GM06990 (cell line): ENCODE data around the gene ADAD2.
"Not testable (repeated sequence)": the region's sequence is repeated elsewhere in the genome, so short reads cannot be mapped to it uniquely, and the experiment has no call there.

ENCODE experiments used
- DNase-seq: peaks from one replicate; pipeline ENCODE4 v3.0.0-alpha.2; 2011; ENCODE audit not compliant: insufficient read length; ENCODE audit errors: extremely low read depth
- H3K27me3 ChIP-seq: replicated peaks from 2 replicates; pipeline ENCODE4 v1.6.0; 2011; ENCODE audit warnings: low read length; ENCODE audit not compliant: control insufficient read depth, insufficient read depth
- H3K36me3 ChIP-seq: 2 replicates; pipeline ENCODE4 v1.5.1; 2011; ENCODE audit warnings: low read length; ENCODE audit not compliant: control insufficient read depth, insufficient read depth
- H3K4me3 ChIP-seq: replicated peaks from 2 replicates; pipeline ENCODE4 v1.5.1; 2011; ENCODE audit warnings: low read depth, mild to moderate bottlenecking, control low read depth, low read length
- TF ChIP-seq, protein P1 (sequence below): IDR thresholded peaks from 2 replicates; pipeline ENCODE4 v1.5.1; 2011; ENCODE audit warnings: low read length, control low read depth, mild to moderate bottlenecking, inconsistent platforms; ENCODE audit not compliant: insufficient read depth, poor library complexity, severe bottlenecking

Gene ADAD2

DNA sequence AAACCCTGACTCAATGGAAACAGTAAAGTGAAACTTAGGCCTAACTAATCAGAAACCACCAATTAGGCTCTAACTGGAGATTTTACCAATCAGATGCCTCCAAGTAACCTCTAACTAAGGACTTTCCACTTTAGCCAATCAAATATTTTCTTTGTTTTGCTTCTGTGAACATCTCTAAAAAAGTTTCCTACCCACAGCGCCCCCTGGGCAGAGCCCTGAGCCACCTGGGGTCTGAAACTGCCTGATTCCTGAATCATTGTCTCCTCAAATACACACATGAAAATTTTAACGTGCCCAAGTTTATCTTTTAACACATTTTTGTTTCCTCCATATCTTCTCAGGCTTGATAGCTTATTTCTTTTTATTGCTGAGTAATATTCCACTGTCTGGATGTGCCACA is 19.0 kb downstream of the ADAD2 start:
- Histone ChIP-seq H3K36me3 (no peaks in the 10 kb centered on the region), H3K4me3 (no peak overlapping the region), H3K27me3 (no peaks in the 10 kb centered on the region)
- DNase-seq, result no peak
- TF ChIP-seq, protein P1, sequence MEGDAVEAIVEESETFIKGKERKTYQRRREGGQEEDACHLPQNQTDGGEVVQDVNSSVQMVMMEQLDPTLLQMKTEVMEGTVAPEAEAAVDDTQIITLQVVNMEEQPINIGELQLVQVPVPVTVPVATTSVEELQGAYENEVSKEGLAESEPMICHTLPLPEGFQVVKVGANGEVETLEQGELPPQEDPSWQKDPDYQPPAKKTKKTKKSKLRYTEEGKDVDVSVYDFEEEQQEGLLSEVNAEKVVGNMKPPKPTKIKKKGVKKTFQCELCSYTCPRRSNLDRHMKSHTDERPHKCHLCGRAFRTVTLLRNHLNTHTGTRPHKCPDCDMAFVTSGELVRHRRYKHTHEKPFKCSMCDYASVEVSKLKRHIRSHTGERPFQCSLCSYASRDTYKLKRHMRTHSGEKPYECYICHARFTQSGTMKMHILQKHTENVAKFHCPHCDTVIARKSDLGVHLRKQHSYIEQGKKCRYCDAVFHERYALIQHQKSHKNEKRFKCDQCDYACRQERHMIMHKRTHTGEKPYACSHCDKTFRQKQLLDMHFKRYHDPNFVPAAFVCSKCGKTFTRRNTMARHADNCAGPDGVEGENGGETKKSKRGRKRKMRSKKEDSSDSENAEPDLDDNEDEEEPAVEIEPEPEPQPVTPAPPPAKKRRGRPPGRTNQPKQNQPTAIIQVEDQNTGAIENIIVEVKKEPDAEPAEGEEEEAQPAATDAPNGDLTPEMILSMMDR, result no peak

GRCh38 chr16:84212154-84212553 is 21.2 kb downstream of the ADAD2 start:
- TF ChIP-seq, protein P1, result no peak
- no peaks in the 10 kb centered on the region for H3K27me3 ChIP-seq
- no peak for DNase-seq
- H3K36me3 ChIP-seq, result no peaks in the 10 kb centered on the region
- H3K4me3 ChIP-seq, result no peak overlapping the region

- DNase-seq, result no peak
- TF ChIP-seq, protein P1, result no peak
Measured at GRCh38 chr16:84212631-84213030, 21.7 kb downstream of the ADAD2 start.

DNA sequence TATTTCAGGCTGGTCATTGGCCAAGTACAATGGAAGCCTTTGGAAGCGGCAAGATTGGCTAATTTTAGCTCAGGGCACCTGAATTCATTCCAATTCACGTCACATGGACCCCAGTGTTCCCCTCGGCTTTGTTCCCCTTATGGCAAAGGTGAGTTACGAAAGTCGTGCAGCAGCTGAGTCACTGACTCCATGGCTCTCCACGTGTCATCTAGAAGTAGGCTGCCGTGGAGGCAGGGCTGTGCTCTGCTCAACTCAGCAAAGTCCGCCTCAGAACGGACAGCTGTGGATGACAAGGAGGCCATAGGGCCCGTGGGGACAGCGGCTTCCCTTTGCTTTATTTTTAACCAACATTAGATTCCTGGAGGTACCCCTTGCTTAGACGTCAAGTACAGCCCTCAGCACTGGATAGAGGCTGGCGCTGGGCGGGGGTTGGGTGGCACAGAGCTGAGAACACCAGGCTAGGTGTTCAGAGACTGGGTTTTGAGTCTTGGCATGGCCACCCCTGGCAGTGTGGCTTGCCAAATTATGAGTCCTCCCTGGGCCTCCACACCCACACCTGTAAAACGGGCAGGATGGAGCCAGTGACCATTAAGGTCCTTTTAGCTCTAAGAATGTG is 23.6 kb downstream of the ADAD2 start:
- Histone ChIP-seq H3K27me3 (no peaks in the 10 kb centered on the region), H3K4me3 (no peak overlapping the region), H3K36me3 (no peaks in the 10 kb centered on the region)
- no peak for DNase-seq
- TF ChIP-seq, protein P1, result no peak

More at GRCh38 chr16:84212631-84213030, 21.7 kb downstream of the ADAD2 start:
- H3K36me3 ChIP-seq, result no peaks in the 10 kb centered on the region
- no peaks in the 10 kb centered on the region for H3K27me3 ChIP-seq
- H3K4me3 ChIP-seq, result no peak overlapping the region

GRCh38 chr16:84215531-84215930 is 24.6 kb downstream of the ADAD2 start:
- no peak for DNase-seq
- H3K4me3 ChIP-seq, result no peak overlapping the region
- no peaks in the 10 kb centered on the region for H3K27me3 ChIP-seq
- H3K36me3 ChIP-seq, result no peaks in the 10 kb centered on the region
- TF ChIP-seq, protein P1, result no peak

- not testable (repeated sequence) for H3K27me3 ChIP-seq, H3K36me3 ChIP-seq, H3K4me3 ChIP-seq, DNase-seq
Measured at GRCh38 chr16:84216144-84216543, 25.2 kb downstream of the ADAD2 start.
